HAP-1 (cell line): Measurements from ENCODE around the gene RALGAPB.

Experiments used
- DNase-seq, 2 experiments: peaks; one replicate each; pipeline ENCODE4 v3.0.0-alpha.2; 2016 to 2020; ENCODE audit warnings: low spot score in 2 of 2
- H3K27me3 ChIP-seq: fragments of 250-450 bp; sonication (Bioruptor Pico); 2 replicates; pipeline ENCODE4 v1.5.1; 2020; ENCODE audit warnings: low read depth, mild to moderate bottlenecking, moderate library complexity
- H3K36me3 ChIP-seq: fragments of 250-450 bp; sonication (Bioruptor Pico); replicated peaks from 2 replicates; pipeline ENCODE4 v1.5.1; 2020; ENCODE audit warnings: mild to moderate bottlenecking
- H3K4me1 ChIP-seq: fragments of 250-450 bp; sonication (Bioruptor Pico); 2 replicates; pipeline ENCODE4 v1.5.1; 2020; ENCODE audit warnings: mild to moderate bottlenecking
- H3K4me3 ChIP-seq: fragments of 250-450 bp; sonication (Bioruptor Pico); 2 replicates; pipeline ENCODE4 v1.5.1; 2020; ENCODE audit warnings: mild to moderate bottlenecking, moderate library complexity
- H3K9me3 ChIP-seq: fragments of 250-450 bp; sonication (Bioruptor Pico); 2 replicates; pipeline ENCODE4 v1.5.1; 2020; ENCODE audit warnings: mild to moderate bottlenecking, moderate library complexity
- in situ Hi-C: fragments of 300-500 bp; cut with MboI; formaldehyde crosslinking; loops from 3 replicates; pipeline ENCODE4 v1.14.3; 2020; ENCODE audit warnings: low sequenced_read_pairs, inconsistent platforms, mixed read lengths

RALGAPB gene

GRCh38 chr20:38615283-38615682 is 142.6 kb downstream of the RALGAPB start:
- Histone ChIP-seq H3K4me1 (no peaks in the 10 kb centered on the region), H3K27me3 (0 out of 2 replicates have a peak, but pooled peaks cover 2% of the 10 kb centered on the region), H3K36me3 (no peaks in the 10 kb centered on the region), H3K9me3 (no peaks in the 10 kb centered on the region), H3K4me3 (no peak overlapping the region)
- in situ Hi-C loops: no loop called here
- DNase-seq: no peak

DNA sequence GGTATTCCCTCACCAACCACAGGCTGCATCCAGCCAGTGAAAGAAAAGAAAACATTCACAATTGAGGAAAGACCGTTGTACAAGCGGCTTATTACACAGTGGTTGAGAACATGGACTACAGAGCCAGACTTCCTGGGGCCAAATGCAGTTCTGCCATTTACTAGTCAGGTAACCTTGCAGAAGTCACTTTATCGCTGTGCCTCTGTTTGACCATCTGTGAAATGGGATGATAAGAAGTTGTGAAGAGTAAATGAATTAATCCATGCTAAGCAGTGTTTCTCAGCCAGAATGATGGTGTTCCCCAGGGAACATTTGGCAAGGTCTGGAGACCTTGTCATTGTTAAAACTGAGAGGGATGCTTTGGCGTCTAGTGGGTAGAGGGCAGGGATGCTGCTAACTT is 143.8 kb downstream of the RALGAPB start:
- Histone ChIP-seq H3K9me3 (no peaks in the 10 kb centered on the region), H3K27me3 (peaks cover 2% of the 10 kb centered on the region; the same call in 1 of the 2 replicates), H3K4me3 (no peak overlapping the region), H3K36me3 (no peaks in the 10 kb centered on the region), H3K4me1 (no peaks in the 10 kb centered on the region)
- in situ Hi-C loops: no loop called here
- no peak for DNase-seq

DNA sequence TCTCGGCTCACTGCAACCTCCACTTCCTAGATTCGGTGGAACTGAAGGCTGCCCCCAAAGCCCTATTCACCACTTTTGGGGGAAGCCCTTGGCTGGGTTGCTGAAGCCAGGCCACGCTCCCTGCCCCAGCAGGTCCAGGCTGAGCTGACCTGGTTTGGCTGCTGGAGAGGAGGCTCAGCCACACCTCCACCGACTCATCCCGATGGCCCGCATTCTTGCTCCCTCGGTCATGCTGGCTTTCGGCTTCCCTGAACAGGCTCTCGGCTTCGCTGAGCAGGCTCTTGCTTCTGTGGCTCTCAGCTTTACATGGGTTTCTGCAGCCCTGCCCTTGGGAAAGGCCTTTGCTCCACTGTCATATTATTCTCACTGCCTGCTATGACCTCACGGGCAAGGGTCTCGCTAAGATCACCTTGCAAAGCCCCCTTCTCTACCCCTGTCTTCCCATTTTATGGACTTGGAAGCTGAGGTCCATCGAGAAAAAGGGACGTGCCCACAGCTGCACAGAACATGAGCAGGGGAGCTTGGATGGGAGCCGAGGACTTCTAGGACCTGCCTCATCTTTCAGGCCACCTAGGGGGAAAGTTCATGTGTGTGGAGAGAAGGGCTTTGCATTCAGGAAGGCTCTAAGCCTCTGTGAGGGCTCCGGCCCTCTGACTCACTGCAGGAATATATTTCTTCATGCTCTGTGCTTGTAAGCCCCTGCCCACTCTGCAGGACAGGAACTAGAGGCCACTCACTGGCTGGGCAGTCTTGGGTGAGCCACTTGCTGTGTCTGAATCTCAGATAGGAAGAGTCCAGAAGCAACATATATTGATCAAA is 144.6 kb downstream of the RALGAPB start:
- in situ Hi-C loops: no loop called here
- DNase-seq: no peak
- peaks cover 4% of the 10 kb centered on the region; the same call in 1 of the 2 replicates for H3K27me3 ChIP-seq

DNA sequence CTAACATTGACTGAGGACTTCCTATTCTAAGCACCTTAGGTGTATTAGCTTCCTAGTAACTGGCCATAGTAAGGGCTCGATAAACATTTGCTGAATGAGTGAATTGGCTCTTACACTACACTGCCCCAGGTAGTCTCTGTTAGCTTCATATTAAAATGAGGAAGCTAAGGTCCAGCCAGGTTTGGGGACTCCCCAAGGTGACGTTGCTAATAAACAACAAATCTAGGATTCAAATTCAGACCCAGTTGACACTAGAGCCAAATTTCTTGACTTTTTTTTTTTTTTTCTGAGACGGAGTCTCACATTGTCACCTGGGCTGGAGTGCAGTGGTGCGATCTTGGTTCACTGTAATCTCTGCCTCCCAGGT is 145.2 kb downstream of the RALGAPB start:
- no peak overlapping the region for H3K4me3 ChIP-seq
- DNase-seq: no peak
- H3K4me1 ChIP-seq: no peaks in the 10 kb centered on the region
- in situ Hi-C loops: no loop called here
- H3K27me3 ChIP-seq: peaks cover 4% of the 10 kb centered on the region; the same call in 1 of the 2 replicates
- H3K9me3 ChIP-seq: no peaks in the 10 kb centered on the region
- H3K36me3 ChIP-seq: no peaks in the 10 kb centered on the region

More for the DNA sequence above, 144.6 kb downstream of the RALGAPB start:
- H3K4me3 ChIP-seq: no peak overlapping the region
- no peaks in the 10 kb centered on the region for H3K36me3 ChIP-seq
- no peaks in the 10 kb centered on the region for H3K9me3 ChIP-seq
- H3K4me1 ChIP-seq: no peaks in the 10 kb centered on the region

GRCh38 chr20:38620441-38620840 is 147.8 kb downstream of the RALGAPB start:
- H3K4me3 ChIP-seq: no peak overlapping the region
- in situ Hi-C loops: no loop called here
- H3K4me1 ChIP-seq: no peaks in the 10 kb centered on the region
- no peak for DNase-seq
- no peaks in the 10 kb centered on the region for H3K9me3 ChIP-seq
- H3K27me3 ChIP-seq: peaks cover 4% of the 10 kb centered on the region; the same call in 1 of the 2 replicates
- H3K36me3 ChIP-seq: no peaks in the 10 kb centered on the region

DNA sequence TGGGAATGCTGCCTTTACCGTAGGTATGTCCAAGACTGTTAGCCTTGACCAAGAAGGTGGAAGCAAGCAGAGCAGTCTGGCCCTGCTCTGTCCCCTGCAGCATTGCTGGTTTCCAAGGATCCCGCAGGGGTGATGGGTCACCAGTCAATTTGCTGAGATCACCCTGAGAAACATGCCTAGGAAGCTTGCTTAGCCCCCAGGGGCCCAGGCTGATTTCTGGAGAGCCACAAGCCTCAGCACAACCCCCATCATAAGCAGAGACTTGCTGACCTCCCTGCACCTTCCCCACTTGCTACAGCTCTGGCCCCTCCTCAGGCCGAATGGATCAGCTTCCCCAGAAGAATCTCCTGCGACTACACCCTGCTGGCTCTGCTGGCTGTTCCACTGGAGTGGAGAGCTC is 150.4 kb downstream of the RALGAPB start:
- in situ Hi-C loops: no loop called here
- H3K36me3 ChIP-seq: no peaks in the 10 kb centered on the region
- H3K4me1 ChIP-seq: no peaks in the 10 kb centered on the region
- H3K4me3 ChIP-seq: no peak overlapping the region
- H3K9me3 ChIP-seq: no peaks in the 10 kb centered on the region
- no peak for DNase-seq
- peaks cover 4% of the 10 kb centered on the region; the same call in 1 of the 2 replicates for H3K27me3 ChIP-seq

- DNase-seq: no peak
- Histone ChIP-seq H3K4me1 (no peaks in the 10 kb centered on the region), H3K4me3 (no peak overlapping the region), H3K9me3 (no peaks in the 10 kb centered on the region), H3K36me3 (no peaks in the 10 kb centered on the region), H3K27me3 (peaks cover 4% of the 10 kb centered on the region; the same call in 1 of the 2 replicates)
- in situ Hi-C loops: no loop called here
Measured at GRCh38 chr20:38624084-38624483, 151.4 kb downstream of the RALGAPB start.

GRCh38 chr20:38625896-38626295 is 153.3 kb downstream of the RALGAPB start:
- DNase-seq: no peak
- H3K4me3 ChIP-seq: no peak overlapping the region
- in situ Hi-C loops: no loop called here
- peaks cover 4% of the 10 kb centered on the region; the same call in 1 of the 2 replicates for H3K27me3 ChIP-seq
- no peaks in the 10 kb centered on the region for H3K9me3 ChIP-seq
- H3K4me1 ChIP-seq: no peaks in the 10 kb centered on the region
- no peaks in the 10 kb centered on the region for H3K36me3 ChIP-seq

GRCh38 chr20:38626921-38627659 is 154.4 kb downstream of the RALGAPB start:
- Histone ChIP-seq H3K4me3 (no peak overlapping the region), H3K9me3 (no peaks in the 10 kb centered on the region), H3K4me1 (no peaks in the 10 kb centered on the region), H3K36me3 (no peaks in the 10 kb centered on the region), H3K27me3 (peaks cover 1% of the 10 kb centered on the region; the same call in 1 of the 2 replicates)
- DNase-seq: no peak
- in situ Hi-C loops: no loop called here
